HEK293 (cell line): ENCODE measurements around the gene KLHL8.

Source experiments
- CTCF ChIA-PET: fragments of 350-600 bp; formaldehyde crosslinking; extraction: SDS; loops from one replicate; lab custom pipeline; 2021; ENCODE audit warnings: antibody characterized with exemption; lab: Yijun Ruan, JAX
- POLR2A ChIA-PET: fragments of 300-600 bp; formaldehyde crosslinking; extraction: SDS; loops from one replicate; lab custom pipeline; 2020; ENCODE audit warnings: antibody characterized with exemption, inconsistent platforms; lab: Yijun Ruan, JAX
- H3K27ac ChIP-seq: fragments of 200-500 bp; sonication (Bioruptor generic); 2 replicates; pipeline ENCODE4 v1.5.1; 2014; ENCODE audit warnings: low read depth, low read length, control low read depth, inconsistent platforms; ENCODE audit errors: extremely low read depth
- H3K36me3 ChIP-seq, 2 experiments: fragments of 200-500 bp in 1 of 2; sonication (Bioruptor generic) in 1 of 2; 1 replicate in 1 of 2; 2 replicates in 1 of 2; pipeline ENCODE4 v1.5.1; 2014 to 2017; ENCODE audit warnings: inconsistent platforms in 2 of 2, low read length in 2 of 2; ENCODE audit not compliant: control insufficient read depth in 2 of 2, insufficient read depth in 1 of 2
- H3K4me1 ChIP-seq: fragments of 200-500 bp; sonication (Bioruptor generic); 2 replicates; pipeline ENCODE4 v1.5.1; 2014; ENCODE audit warnings: mild to moderate bottlenecking, low read length, inconsistent platforms; ENCODE audit not compliant: control insufficient read depth, insufficient read depth
- H3K4me3 ChIP-seq: 2 replicates; pipeline ENCODE4 v1.5.1; 2011; ENCODE audit warnings: low read depth, mild to moderate bottlenecking, control low read depth, low read length, moderate library complexity
- H3K9me3 ChIP-seq: fragments of 200-500 bp; sonication (Bioruptor generic); 2 replicates; pipeline ENCODE4 v1.5.1; 2014; ENCODE audit warnings: low read depth, low read length, inconsistent platforms; ENCODE audit not compliant: control insufficient read depth, insufficient read depth
- BCL11A ChIP-seq: fragments of 450-650 bp; formaldehyde crosslinking; IDR thresholded peaks from 2 replicates; pipeline ENCODE4 v1.5.1; 2016; ENCODE audit warnings: low read depth, missing biosample characterization, missing genetic modification characterization
- FEZF1 ChIP-seq: fragments of 450-650 bp; formaldehyde crosslinking; IDR thresholded peaks from 2 replicates; pipeline ENCODE4 v1.5.1; 2016; ENCODE audit warnings: missing biosample characterization, missing genetic modification characterization
- GLIS1 ChIP-seq: fragments of 450-650 bp; formaldehyde crosslinking; IDR thresholded peaks from 2 replicates; pipeline ENCODE4 v1.5.1; 2016; ENCODE audit warnings: missing biosample characterization, missing genetic modification characterization
- IKZF3 ChIP-seq: fragments of 450-650 bp; IDR thresholded peaks from 2 replicates; pipeline ENCODE4 v1.5.0; 2018; ENCODE audit warnings: missing biosample characterization, mild to moderate bottlenecking, missing genetic modification characterization, moderate library complexity
- INSM2 ChIP-seq: fragments of 450-650 bp; formaldehyde crosslinking; IDR thresholded peaks from 2 replicates; pipeline ENCODE4 v1.5.1; 2016; ENCODE audit warnings: missing biosample characterization, missing genetic modification characterization
- KLF1 ChIP-seq: fragments of 450-650 bp; formaldehyde crosslinking; IDR thresholded peaks from 2 replicates; pipeline ENCODE4 v1.5.1; 2016; ENCODE audit warnings: missing biosample characterization, missing genetic modification characterization
- KLF16 ChIP-seq: fragments of 450-650 bp; formaldehyde crosslinking; IDR thresholded peaks from 2 replicates; pipeline ENCODE4 v1.5.1; 2017; ENCODE audit warnings: missing biosample characterization, missing genetic modification characterization
- OVOL3 ChIP-seq: fragments of 450-650 bp; formaldehyde crosslinking; IDR thresholded peaks from 2 replicates; pipeline ENCODE4 v1.5.1; 2016; ENCODE audit warnings: missing biosample characterization, missing genetic modification characterization
- PRDM6 ChIP-seq: fragments of 450-650 bp; formaldehyde crosslinking; IDR thresholded peaks from 2 replicates; pipeline ENCODE4 v1.5.1; 2017; ENCODE audit warnings: missing biosample characterization, missing genetic modification characterization
- SCRT1 ChIP-seq: fragments of 450-650 bp; formaldehyde crosslinking; IDR thresholded peaks from 2 replicates; pipeline ENCODE4 v1.5.1; 2016; ENCODE audit warnings: missing biosample characterization, missing genetic modification characterization, borderline replicate concordance
- SCRT2 ChIP-seq: fragments of 450-650 bp; formaldehyde crosslinking; IDR thresholded peaks from 2 replicates; pipeline ENCODE4 v1.5.1; 2016; ENCODE audit warnings: missing biosample characterization, missing genetic modification characterization
- SETDB1 ChIP-seq: IDR thresholded peaks from one replicate; pipeline ENCODE4 v1.6.1; 2017; ENCODE audit warnings: mild to moderate bottlenecking, low read length, moderate library complexity, mixed read lengths; ENCODE audit not compliant: insufficient read length
- SP2 ChIP-seq: fragments of 450-650 bp; formaldehyde crosslinking; IDR thresholded peaks from 2 replicates; pipeline ENCODE4 v1.5.1; 2016; ENCODE audit warnings: missing biosample characterization, missing genetic modification characterization
- ZBTB11 ChIP-seq: fragments of 450-650 bp; formaldehyde crosslinking; conservative IDR thresholded peaks from 2 replicates; pipeline ENCODE4 v1.5.1; 2016; ENCODE audit warnings: low read depth, missing biosample characterization, missing genetic modification characterization
- ZEB2 ChIP-seq: fragments of 450-650 bp; formaldehyde crosslinking; IDR thresholded peaks from 2 replicates; pipeline ENCODE4 v1.5.1; 2016; ENCODE audit warnings: missing biosample characterization, missing genetic modification characterization
- ZNF2 ChIP-seq: fragments of 450-650 bp; formaldehyde crosslinking; IDR thresholded peaks from 2 replicates; pipeline ENCODE4 v1.5.1; 2016; ENCODE audit warnings: missing biosample characterization, missing genetic modification characterization
- ZNF292 ChIP-seq: fragments of 450-650 bp; formaldehyde crosslinking; IDR thresholded peaks from 2 replicates; pipeline ENCODE4 v1.5.1; 2016; ENCODE audit warnings: low read depth, missing biosample characterization, missing genetic modification characterization, borderline replicate concordance
- ZNF341 ChIP-seq: fragments of 450-650 bp; formaldehyde crosslinking; IDR thresholded peaks from 2 replicates; pipeline ENCODE4; 2016; ENCODE audit warnings: low read depth, missing biosample characterization, missing genetic modification characterization
- ZNF366 ChIP-seq: fragments of 450-650 bp; formaldehyde crosslinking; conservative IDR thresholded peaks from 2 replicates; pipeline ENCODE4 v1.5.1; 2016; ENCODE audit warnings: missing biosample characterization, missing genetic modification characterization
- ZNF510 ChIP-seq: fragments of 450-650 bp; formaldehyde crosslinking; IDR thresholded peaks from 2 replicates; pipeline ENCODE4 v1.5.1; 2018; ENCODE audit warnings: mild to moderate bottlenecking, missing genetic modification characterization, missing biosample characterization; ENCODE audit not compliant: insufficient replicate concordance
- ZNF529 ChIP-seq: fragments of 450-650 bp; formaldehyde crosslinking; IDR thresholded peaks from 2 replicates; pipeline ENCODE4 v1.5.1; 2017; ENCODE audit warnings: missing genetic modification characterization, missing biosample characterization; ENCODE audit not compliant: insufficient replicate concordance
- ZNF585B ChIP-seq: fragments of 450-650 bp; formaldehyde crosslinking; IDR thresholded peaks from 2 replicates; pipeline ENCODE4 v1.5.1; 2016; ENCODE audit warnings: missing biosample characterization, missing genetic modification characterization
- ZNF629 ChIP-seq: fragments of 450-650 bp; formaldehyde crosslinking; IDR thresholded peaks from 2 replicates; pipeline ENCODE4 v1.5.1; 2017; ENCODE audit warnings: missing biosample characterization, missing genetic modification characterization
- ZNF660 ChIP-seq: fragments of 450-650 bp; IDR thresholded peaks from 2 replicates; pipeline ENCODE4 v1.5.1; 2018; ENCODE audit warnings: missing biosample characterization, mild to moderate bottlenecking, missing genetic modification characterization
- ZNF664 ChIP-seq: fragments of 450-650 bp; formaldehyde crosslinking; IDR thresholded peaks from 2 replicates; pipeline ENCODE4 v1.5.1; 2016; ENCODE audit warnings: missing biosample characterization, missing genetic modification characterization
- ZNF843 ChIP-seq: fragments of 450-650 bp; formaldehyde crosslinking; IDR thresholded peaks from 2 replicates; pipeline ENCODE4 v1.5.1; 2016; ENCODE audit warnings: missing biosample characterization, missing genetic modification characterization
- ZXDB ChIP-seq: fragments of 450-650 bp; formaldehyde crosslinking; IDR thresholded peaks from 2 replicates; pipeline ENCODE4 v1.5.1; 2016; ENCODE audit warnings: missing biosample characterization, missing genetic modification characterization
- TF ChIP-seq, protein P1 (sequence below): fragments of 450-650 bp; formaldehyde crosslinking; IDR thresholded peaks from 2 replicates; pipeline ENCODE4 v1.5.1; 2016; ENCODE audit warnings: missing biosample characterization, missing genetic modification characterization

Gene KLHL8

DNA sequence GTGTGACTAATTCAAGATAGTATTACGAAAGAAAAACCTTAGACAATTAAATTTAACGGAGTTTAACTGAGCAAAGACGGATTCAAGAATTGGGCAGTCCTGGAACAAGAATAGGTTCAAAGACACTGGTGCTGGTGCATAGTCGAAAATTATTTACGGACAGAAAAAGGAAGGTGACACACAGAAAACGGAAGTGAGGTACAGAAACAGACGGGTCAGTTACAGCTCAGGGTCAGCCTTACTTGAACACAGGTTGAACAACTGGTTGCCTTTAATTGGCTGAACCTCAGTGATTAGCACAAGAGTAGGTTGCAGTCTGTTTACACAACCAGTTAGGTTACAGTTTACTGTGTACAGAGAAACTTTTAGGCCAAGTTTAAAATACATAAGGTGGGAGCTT is 31.5 kb downstream of the KLHL8 start:
- TF ChIP-seq ZBTB11 (peak; percentile 87), ZNF366 (peak; percentile 44; the same call in 1 of the 2 replicates), BCL11A (peak; percentile 31; the same call in 1 of the 2 replicates), KLF1 (tag by site-specific recombination) (no peak), GLIS1 (no peak), SCRT2 (tag by site-specific recombination) (peak; percentile 54; the same call in 1 of the 2 replicates), ZNF664 (peak; percentile 68), SCRT1 (tag by site-specific recombination) (0 out of 2 replicates have a peak, but pooled peaks have one; percentile 18), FEZF1 (tag by site-specific recombination) (0 out of 2 replicates have a peak, but pooled peaks have one; percentile 10), SETDB1 (peak; percentile 27), ZNF660 (tag by site-specific recombination) (no peak), SP2 (tag by site-specific recombination) (peak; percentile 39; the same call in 1 of the 2 replicates), PRDM6 (tag by site-specific recombination) (peak; percentile 44)
- Histone ChIP-seq H3K4me1 (no peaks in the 10 kb centered on the region), H3K9me3 (no peaks in the 10 kb centered on the region), H3K36me3 (no peaks in the 10 kb centered on the region), H3K4me3 (no peak overlapping the region), H3K27ac (no peak overlapping the region; the same call in 1 of the 2 replicates)
- POLR2A ChIA-PET = no interaction called here
- CTCF ChIA-PET = no interaction called here

DNA sequence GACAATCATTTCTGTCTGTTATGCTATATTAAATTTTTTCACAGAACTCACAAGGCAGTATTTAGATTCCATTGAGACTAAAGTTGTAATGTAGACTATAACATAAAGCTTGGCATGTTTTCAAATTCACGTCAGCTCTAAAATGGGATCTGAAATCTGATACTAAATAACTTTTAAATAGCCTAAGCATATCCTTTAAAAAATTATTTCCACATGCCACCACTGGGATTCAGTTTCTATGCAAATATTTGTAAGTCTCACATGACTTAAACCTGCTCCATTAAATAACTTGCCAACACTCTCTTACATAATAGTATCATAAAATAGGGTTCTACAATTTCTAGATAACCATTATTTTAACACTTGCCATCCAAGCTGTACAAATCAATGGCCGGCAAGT is 32.4 kb downstream of the KLHL8 start:
- ChIA-PET POLR2A (no interaction called here), CTCF (no interaction called here)
- no peaks in the 10 kb centered on the region for H3K36me3 ChIP-seq
- H3K27ac ChIP-seq = no peak overlapping the region
- no peaks in the 10 kb centered on the region for H3K4me1 ChIP-seq
- H3K4me3 ChIP-seq = no peak overlapping the region
- H3K9me3 ChIP-seq = no peaks in the 10 kb centered on the region
- no peak for TF ChIP-seq ZNF585B (tag by site-specific recombination)
- no peak for TF ChIP-seq KLF16 (tag by site-specific recombination)
- TF ChIP-seq ZNF341 (tag by site-specific recombination) = no peak
- TF ChIP-seq ZEB2 (tag by site-specific recombination) = peak; percentile 70
- TF ChIP-seq INSM2 (tag by site-specific recombination) = peak; percentile 65; the same call in 1 of the 2 replicates
- TF ChIP-seq ZNF510 (tag by site-specific recombination) = no peak
- TF ChIP-seq ZNF629 = peak; percentile 69
- no peak for TF ChIP-seq ZNF292 (tag by site-specific recombination)
- peak; percentile 40; the same call in 1 of the 2 replicates for TF ChIP-seq IKZF3 (tag by site-specific recombination)
- TF ChIP-seq ZNF529 (tag by site-specific recombination) = no peak
- TF ChIP-seq, protein P1, sequence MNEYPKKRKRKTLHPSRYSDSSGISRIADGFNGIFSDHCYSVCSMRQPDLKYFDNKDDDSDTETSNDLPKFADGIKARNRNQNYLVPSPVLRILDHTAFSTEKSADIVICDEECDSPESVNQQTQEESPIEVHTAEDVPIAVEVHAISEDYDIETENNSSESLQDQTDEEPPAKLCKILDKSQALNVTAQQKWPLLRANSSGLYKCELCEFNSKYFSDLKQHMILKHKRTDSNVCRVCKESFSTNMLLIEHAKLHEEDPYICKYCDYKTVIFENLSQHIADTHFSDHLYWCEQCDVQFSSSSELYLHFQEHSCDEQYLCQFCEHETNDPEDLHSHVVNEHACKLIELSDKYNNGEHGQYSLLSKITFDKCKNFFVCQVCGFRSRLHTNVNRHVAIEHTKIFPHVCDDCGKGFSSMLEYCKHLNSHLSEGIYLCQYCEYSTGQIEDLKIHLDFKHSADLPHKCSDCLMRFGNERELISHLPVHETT (tag by site-specific recombination) = no peak
- 0 out of 2 replicates have a peak, but pooled peaks have one; percentile 27 for TF ChIP-seq ZNF664
- 0 out of 2 replicates have a peak, but pooled peaks have one; percentile 22 for TF ChIP-seq OVOL3 (tag by site-specific recombination)
- no peak for TF ChIP-seq ZNF2 (tag by site-specific recombination)
- TF ChIP-seq SETDB1 = no peak
- TF ChIP-seq ZXDB (tag by site-specific recombination) = peak; percentile 56; the same call in 1 of the 2 replicates
- peak; percentile 68; the same call in 1 of the 2 replicates for TF ChIP-seq ZNF843
